ENCODE results near the gene CSRP1. TPM values are rescaled to one million over a fixed set of nuclear protein-coding genes. Genes with fewer than 3 reads are reported as not detected.
A peak's percentile ranks its signal among the peaks of the same experiment; 100 is the strongest.

CSRP1 gene
- total RNA-seq, 1 donor from 2014 or later, result 19.4 TPM

DNA sequence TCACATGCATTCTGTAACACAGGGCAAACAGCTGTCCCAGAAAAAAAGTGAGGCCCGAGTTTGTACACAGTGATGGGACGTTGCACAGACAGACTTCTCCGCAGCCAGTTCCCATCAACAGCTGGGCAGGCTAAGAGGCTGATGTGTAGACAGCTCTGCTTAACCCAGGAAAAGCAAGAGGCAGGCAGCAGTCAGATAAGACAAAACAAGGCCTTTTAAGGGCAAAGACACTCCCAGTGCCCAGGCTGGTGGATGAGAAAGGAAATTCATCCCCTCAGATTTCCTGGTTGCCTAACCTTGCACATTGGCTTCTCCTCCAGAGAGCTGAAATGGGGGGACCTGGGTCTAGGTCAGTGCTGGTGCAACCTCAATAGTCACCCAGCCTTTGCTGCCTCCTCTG is 20.7 kb downstream of the CSRP1 start:
- TF ChIP-seq, protein P1, sequence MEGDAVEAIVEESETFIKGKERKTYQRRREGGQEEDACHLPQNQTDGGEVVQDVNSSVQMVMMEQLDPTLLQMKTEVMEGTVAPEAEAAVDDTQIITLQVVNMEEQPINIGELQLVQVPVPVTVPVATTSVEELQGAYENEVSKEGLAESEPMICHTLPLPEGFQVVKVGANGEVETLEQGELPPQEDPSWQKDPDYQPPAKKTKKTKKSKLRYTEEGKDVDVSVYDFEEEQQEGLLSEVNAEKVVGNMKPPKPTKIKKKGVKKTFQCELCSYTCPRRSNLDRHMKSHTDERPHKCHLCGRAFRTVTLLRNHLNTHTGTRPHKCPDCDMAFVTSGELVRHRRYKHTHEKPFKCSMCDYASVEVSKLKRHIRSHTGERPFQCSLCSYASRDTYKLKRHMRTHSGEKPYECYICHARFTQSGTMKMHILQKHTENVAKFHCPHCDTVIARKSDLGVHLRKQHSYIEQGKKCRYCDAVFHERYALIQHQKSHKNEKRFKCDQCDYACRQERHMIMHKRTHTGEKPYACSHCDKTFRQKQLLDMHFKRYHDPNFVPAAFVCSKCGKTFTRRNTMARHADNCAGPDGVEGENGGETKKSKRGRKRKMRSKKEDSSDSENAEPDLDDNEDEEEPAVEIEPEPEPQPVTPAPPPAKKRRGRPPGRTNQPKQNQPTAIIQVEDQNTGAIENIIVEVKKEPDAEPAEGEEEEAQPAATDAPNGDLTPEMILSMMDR (IDR thresholded peaks at IDR 0.05; ENCODE audit: unreplicated experiment), result no peak
- Mint-ChIP-seq H3K4me3 (ENCODE audit: low read depth) (no peak overlapping the region), H3K4me1 (ENCODE audit: low read depth) (peaks cover 14% of the 10 kb centered on the region), H3K27me3 (peaks cover 8% of the 10 kb centered on the region), H3K9me3 (ENCODE audit: low read depth) (no peaks in the 10 kb centered on the region), H3K27ac (no peak overlapping the region), H3K36me3 (ENCODE audit: insufficient read depth) (no peaks in the 10 kb centered on the region)
- no peak for DNase-seq (ENCODE audit: low spot score, unreplicated experiment)

DNA sequence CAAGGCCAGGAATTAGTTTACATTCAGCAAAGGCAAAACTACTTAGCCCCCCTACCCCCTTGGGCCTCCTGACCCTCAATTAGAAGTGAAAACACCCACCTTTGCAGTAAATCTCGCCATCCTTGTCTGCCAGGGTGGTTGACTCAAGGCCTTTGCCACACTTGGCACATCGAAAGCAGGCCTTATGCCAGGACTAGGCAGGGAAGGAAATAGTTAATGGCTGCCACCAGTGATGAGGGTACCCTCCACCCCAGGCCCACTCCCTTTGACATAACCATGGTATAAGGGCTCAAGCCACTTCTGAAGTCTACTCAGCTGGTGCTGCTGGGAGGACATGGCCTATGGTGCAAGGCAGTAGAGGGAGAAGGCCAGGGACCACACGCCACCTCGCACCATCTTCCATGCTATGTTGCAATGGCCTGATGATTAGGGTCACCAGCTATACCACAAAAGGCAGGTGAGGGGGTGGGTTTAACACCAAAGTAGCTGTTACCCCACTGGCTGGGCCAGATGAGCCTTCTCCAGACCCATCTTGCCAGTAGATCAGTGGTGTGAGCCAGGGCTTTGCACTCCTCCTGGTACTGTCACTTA is 21.6 kb downstream of the CSRP1 start:
- Mint-ChIP-seq H3K9me3 (ENCODE audit: low read depth) (no peaks in the 10 kb centered on the region), H3K4me1 (ENCODE audit: low read depth) (peaks cover 17% of the 10 kb centered on the region), H3K27ac (no peak overlapping the region), H3K27me3 (peaks cover 15% of the 10 kb centered on the region), H3K4me3 (ENCODE audit: low read depth) (no peak overlapping the region), H3K36me3 (ENCODE audit: insufficient read depth) (no peaks in the 10 kb centered on the region)
- TF ChIP-seq, protein P1 (IDR thresholded peaks at IDR 0.05; ENCODE audit: unreplicated experiment), result no peak
- no peak for DNase-seq (ENCODE audit: low spot score, unreplicated experiment)

GRCh38 chr1:201483373-201483949 is 23.5 kb downstream of the CSRP1 start:
- no peak for DNase-seq (ENCODE audit: low spot score, unreplicated experiment)
- TF ChIP-seq, protein P1 (IDR thresholded peaks at IDR 0.05; ENCODE audit: unreplicated experiment), result no peak
- peaks cover 28% of the 10 kb centered on the region for H3K27me3 Mint-ChIP-seq
- H3K4me1 Mint-ChIP-seq (ENCODE audit: low read depth), result peaks cover 17% of the 10 kb centered on the region
- H3K9me3 Mint-ChIP-seq (ENCODE audit: low read depth), result no peaks in the 10 kb centered on the region
- peak overlapping the region; percentile 25 for H3K27ac Mint-ChIP-seq
- H3K4me3 Mint-ChIP-seq (ENCODE audit: low read depth), result peak overlapping the region; percentile 49
- H3K36me3 Mint-ChIP-seq (ENCODE audit: insufficient read depth), result no peaks in the 10 kb centered on the region

DNA sequence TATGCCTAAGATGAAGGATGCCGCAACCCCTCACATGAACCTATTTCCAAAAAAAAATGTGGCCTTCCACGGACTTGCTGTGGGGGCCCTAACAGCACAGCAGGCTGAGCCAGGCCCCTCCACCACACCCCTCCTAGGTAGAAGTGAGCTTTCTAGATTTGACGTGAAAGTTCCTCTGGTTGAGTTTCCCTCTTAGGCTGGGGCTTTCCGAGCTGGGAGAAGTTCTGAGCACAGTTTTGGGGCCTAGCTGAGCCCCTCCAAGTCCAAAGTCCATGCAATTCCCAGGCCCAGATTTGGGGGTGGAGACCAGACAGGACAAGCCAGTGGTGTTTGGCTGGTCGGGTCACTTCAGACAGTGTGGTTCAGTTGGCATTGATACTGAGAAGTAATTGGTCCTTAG is 24.2 kb downstream of the CSRP1 start:
- Mint-ChIP-seq H3K4me1 (ENCODE audit: low read depth) (peaks cover 17% of the 10 kb centered on the region), H3K4me3 (ENCODE audit: low read depth) (no peak overlapping the region), H3K36me3 (ENCODE audit: insufficient read depth) (no peaks in the 10 kb centered on the region), H3K27ac (peak overlapping the region; percentile 64), H3K9me3 (ENCODE audit: low read depth) (no peaks in the 10 kb centered on the region), H3K27me3 (peaks cover 32% of the 10 kb centered on the region)
- TF ChIP-seq, protein P1 (IDR thresholded peaks at IDR 0.05; ENCODE audit: unreplicated experiment), result no peak
- no peak for DNase-seq (ENCODE audit: low spot score, unreplicated experiment)

DNA sequence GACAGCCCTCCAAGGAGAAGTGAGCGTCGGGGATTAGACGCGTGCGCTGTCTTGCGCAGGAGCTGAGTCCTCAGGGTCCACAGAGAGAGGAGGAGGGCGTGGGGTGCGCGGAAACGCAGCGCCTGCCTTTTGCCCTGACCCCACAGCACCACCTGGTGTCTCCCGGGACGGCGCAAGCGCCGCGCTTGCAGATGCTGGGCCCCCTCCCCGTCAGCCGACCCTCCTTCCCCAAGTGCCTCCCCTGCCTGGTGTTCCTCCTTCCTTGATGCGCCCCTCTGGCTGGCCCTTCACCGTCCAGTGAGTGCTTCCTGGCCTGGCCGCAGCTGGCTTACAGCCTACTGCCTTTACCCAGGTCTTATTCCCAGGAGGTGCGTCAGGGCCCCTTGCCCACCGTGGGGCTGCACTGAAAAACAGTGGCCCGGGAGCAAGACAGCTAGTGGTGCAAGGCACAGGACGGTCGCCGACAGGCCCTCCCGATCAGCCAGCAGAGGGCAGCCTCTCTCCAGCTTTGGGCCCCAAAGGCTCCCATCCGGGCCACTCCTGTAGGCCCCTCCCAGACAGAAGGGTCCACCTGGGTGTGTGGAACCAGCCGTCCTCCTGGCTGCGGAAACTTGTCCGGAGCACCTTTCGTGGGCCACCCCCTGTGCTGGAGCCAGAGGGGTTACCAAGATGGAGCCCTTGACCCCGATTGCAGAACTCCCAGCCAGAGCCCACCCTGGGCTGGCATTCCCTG is 25.0 kb downstream of the CSRP1 start:
- H3K4me3 Mint-ChIP-seq (ENCODE audit: low read depth), result peak overlapping the region; percentile 61
- peak; percentile 86 for DNase-seq (ENCODE audit: low spot score, unreplicated experiment)
- peaks cover 17% of the 10 kb centered on the region for H3K4me1 Mint-ChIP-seq (ENCODE audit: low read depth)
- TF ChIP-seq, protein P1 (IDR thresholded peaks at IDR 0.05; ENCODE audit: unreplicated experiment), result peak; percentile 94
- H3K36me3 Mint-ChIP-seq (ENCODE audit: insufficient read depth), result no peaks in the 10 kb centered on the region
- no peaks in the 10 kb centered on the region for H3K9me3 Mint-ChIP-seq (ENCODE audit: low read depth)
- H3K27ac Mint-ChIP-seq, result no peak overlapping the region
- H3K27me3 Mint-ChIP-seq, result peaks cover 40% of the 10 kb centered on the region
